ENCODE data around the gene PSTPIP2. TPM values are rescaled to one million over a fixed set of nuclear protein-coding genes. Genes with fewer than 3 reads are reported as not detected.

PSTPIP2 gene
- total RNA-seq, 1 experiment from 2014 or later: 1.9 TPM

DNA sequence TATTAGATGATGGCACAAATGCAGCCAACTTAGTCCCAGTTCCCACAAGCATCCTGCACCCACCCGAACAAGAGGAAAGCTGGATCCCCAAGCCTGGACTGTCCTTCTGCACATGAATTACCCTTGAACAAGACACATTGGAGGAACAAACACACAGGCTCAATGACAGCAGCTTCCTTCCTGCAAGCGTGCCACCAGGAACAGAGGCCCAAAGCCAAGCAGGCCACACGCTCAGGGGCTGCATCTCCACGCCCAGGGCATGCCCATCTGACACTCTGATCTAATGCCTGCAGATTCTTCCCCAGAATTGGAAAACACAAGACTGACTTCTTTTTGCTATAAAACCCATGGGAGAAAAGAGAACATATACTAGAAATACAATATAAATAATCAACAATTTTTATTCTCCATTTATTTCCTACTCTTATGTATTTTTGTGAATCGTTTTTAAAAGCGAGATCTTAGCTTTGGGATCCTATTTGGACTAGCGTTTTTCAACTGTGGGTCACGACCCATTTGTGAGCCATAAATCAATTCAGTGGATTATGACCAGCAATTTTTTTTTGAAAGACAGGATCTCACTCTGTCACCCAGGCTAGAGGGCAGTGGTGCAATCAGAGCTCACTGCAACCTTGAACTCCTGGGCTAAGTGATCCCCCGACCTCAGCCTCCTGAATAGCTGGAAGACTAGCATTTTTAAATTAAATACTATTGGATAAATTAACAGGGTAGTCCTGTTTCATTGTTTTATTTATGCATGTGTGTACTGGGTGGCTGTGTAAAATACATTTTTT, 34.4 kb downstream of the PSTPIP2 start:
- H3K27me3 Mint-ChIP-seq (ENCODE audit: low read depth): peaks cover 4% of the 10 kb centered on the region; the same call in 1 of the 2 replicates
- H3K27ac Mint-ChIP-seq: no peak overlapping the region
- H3K4me3 Mint-ChIP-seq: no peak overlapping the region
- TF ChIP-seq, protein P1, sequence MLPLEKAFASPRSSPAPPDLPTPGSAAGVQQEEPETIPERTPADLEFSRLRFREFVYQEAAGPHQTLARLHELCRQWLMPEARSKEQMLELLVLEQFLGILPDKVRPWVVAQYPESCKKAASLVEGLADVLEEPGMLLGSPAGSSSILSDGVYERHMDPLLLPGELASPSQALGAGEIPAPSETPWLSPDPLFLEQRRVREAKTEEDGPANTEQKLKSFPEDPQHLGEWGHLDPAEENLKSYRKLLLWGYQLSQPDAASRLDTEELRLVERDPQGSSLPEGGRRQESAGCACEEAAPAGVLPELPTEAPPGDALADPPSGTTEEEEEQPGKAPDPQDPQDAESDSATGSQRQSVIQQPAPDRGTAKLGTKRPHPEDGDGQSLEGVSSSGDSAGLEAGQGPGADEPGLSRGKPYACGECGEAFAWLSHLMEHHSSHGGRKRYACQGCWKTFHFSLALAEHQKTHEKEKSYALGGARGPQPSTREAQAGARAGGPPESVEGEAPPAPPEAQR (CRISPR knock-in tag; IDR thresholded peaks at IDR 0.05): no peak
- DNase-seq (ENCODE audit: low spot score) (no peak), ATAC-seq (no peak)
- peaks cover 6% of the 10 kb centered on the region for H3K4me1 Mint-ChIP-seq
- no peaks in the 10 kb centered on the region for H3K36me3 Mint-ChIP-seq
- ChIA-PET CTCF (interaction anchor here (0.6 kb wide), 1 partner anchor 515 kb away, joined by 3 read pairs; no protein-coding TSS in a partner anchor), POLR2A (no interaction called here)
- H3K9me3 Mint-ChIP-seq: no peaks in the 10 kb centered on the region

DNA sequence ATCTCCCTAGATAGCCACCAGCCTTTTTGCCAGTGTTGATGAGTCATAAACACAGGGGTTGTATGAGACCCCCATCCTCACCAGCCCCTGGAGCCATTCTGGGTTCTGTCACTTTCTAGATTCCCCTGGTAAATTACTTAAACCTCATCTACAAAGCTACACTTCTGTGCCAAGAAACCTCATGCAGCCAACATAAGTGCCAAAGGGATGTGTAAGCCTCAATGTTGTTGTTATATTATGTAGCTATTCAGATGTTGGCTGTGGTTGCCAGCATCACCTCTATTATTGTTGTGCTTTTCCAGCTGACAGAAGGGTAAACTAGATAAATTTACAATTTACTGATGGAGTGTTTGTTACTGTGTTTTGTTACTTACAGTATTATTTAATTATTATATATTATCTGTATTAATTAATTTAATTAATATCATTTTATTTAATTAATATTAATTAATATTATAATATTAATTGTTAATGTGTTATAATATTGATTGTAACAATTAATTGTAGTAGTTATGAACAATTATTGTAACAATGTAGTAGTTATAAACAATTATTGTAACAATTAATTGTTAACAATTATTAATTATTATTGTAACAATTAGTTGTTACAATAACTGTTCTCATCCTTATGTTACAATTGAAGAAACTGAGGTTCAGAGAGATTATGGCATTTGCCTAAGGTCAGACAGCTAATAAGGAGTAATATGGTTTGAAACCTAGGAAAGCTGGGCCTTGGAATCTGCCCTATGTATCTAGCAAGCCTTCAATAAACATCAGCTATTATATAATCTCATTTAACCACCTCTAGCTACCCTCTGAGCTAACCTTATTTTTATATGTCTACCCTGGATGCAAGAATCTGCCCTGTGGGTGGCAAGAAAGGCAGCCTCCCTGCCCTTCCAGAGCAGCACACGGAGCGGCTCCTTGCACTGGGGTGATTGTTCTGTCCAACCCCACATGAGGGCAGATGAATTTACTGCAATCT, 36.1 kb downstream of the PSTPIP2 start:
- ATAC-seq (no peak), DNase-seq (ENCODE audit: low spot score) (no peak)
- TF ChIP-seq, protein P2, sequence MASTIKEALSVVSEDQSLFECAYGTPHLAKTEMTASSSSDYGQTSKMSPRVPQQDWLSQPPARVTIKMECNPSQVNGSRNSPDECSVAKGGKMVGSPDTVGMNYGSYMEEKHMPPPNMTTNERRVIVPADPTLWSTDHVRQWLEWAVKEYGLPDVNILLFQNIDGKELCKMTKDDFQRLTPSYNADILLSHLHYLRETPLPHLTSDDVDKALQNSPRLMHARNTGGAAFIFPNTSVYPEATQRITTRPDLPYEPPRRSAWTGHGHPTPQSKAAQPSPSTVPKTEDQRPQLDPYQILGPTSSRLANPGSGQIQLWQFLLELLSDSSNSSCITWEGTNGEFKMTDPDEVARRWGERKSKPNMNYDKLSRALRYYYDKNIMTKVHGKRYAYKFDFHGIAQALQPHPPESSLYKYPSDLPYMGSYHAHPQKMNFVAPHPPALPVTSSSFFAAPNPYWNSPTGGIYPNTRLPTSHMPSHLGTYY (CRISPR knock-in tag; IDR thresholded peaks at IDR 0.05): no peak
- TF ChIP-seq, protein P3, sequence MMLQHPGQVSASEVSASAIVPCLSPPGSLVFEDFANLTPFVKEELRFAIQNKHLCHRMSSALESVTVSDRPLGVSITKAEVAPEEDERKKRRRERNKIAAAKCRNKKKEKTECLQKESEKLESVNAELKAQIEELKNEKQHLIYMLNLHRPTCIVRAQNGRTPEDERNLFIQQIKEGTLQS (CRISPR knock-in tag; conservative IDR thresholded peaks at IDR 0.05): no peak
- TF ChIP-seq ZNF232 (CRISPR knock-in tag; IDR thresholded peaks at IDR 0.05) (no peak), ESRRA (CRISPR knock-in tag; IDR thresholded peaks at IDR 0.05; ENCODE audit: borderline replicate concordance) (no peak), FOXK1 (CRISPR knock-in tag; IDR thresholded peaks at IDR 0.05) (no peak), HMGA2 (CRISPR knock-in tag; IDR thresholded peaks at IDR 0.05) (peak; percentile 98)
- TF ChIP-seq, protein P4, sequence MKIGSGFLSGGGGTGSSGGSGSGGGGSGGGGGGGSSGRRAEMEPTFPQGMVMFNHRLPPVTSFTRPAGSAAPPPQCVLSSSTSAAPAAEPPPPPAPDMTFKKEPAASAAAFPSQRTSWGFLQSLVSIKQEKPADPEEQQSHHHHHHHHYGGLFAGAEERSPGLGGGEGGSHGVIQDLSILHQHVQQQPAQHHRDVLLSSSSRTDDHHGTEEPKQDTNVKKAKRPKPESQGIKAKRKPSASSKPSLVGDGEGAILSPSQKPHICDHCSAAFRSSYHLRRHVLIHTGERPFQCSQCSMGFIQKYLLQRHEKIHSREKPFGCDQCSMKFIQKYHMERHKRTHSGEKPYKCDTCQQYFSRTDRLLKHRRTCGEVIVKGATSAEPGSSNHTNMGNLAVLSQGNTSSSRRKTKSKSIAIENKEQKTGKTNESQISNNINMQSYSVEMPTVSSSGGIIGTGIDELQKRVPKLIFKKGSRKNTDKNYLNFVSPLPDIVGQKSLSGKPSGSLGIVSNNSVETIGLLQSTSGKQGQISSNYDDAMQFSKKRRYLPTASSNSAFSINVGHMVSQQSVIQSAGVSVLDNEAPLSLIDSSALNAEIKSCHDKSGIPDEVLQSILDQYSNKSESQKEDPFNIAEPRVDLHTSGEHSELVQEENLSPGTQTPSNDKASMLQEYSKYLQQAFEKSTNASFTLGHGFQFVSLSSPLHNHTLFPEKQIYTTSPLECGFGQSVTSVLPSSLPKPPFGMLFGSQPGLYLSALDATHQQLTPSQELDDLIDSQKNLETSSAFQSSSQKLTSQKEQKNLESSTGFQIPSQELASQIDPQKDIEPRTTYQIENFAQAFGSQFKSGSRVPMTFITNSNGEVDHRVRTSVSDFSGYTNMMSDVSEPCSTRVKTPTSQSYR (CRISPR knock-in tag; IDR thresholded peaks at IDR 0.05): no peak
- Mint-ChIP-seq H3K4me3 (no peak overlapping the region), H3K9me3 (no peaks in the 10 kb centered on the region), H3K4me1 (no peaks in the 10 kb centered on the region), H3K27me3 (ENCODE audit: low read depth) (peaks cover 16% of the 10 kb centered on the region), H3K36me3 (no peaks in the 10 kb centered on the region), H3K27ac (no peak overlapping the region)
- ChIA-PET POLR2A (no interaction called here), CTCF (interaction anchor here (0.6 to 2.2 kb wide), 4 partner anchors 10 to 234 kb away, joined by 3 to 9 read pairs (median 3); no protein-coding TSS in a partner anchor)

DNA sequence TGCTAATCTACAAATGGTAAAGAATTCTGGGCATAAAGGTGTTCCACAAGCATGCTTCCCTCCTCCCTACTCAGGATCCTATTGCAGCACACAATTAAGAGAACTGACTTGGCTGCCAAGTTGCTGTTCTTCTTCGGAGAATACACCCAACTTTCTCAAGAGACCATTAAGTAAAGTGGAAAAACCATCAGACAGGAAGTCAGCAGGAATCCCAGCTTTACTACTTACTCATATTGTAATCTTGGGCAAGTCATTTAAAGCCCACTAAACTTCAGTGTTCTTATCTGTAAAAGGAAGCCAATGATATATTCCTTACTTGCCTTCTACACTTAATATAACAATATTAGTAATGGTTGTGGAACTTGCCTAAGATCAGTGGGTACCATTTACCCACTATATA, 37.8 kb downstream of the PSTPIP2 start:
- H3K4me3 Mint-ChIP-seq: no peak overlapping the region
- no peaks in the 10 kb centered on the region for H3K9me3 Mint-ChIP-seq
- no peaks in the 10 kb centered on the region for H3K4me1 Mint-ChIP-seq
- H3K27me3 Mint-ChIP-seq (ENCODE audit: low read depth): peaks cover 34% of the 10 kb centered on the region
- ATAC-seq (no peak), DNase-seq (ENCODE audit: low spot score) (no peak)
- no peak overlapping the region for H3K27ac Mint-ChIP-seq
- POLR2A ChIA-PET: no interaction called here
- no peaks in the 10 kb centered on the region; the same call in 1 of the 2 replicates for H3K36me3 Mint-ChIP-seq
- CTCF ChIA-PET: interaction anchor here (2.2 kb wide), 1 partner anchor 39 kb away, joined by 9 read pairs; no protein-coding TSS in a partner anchor
- TF ChIP-seq, protein P5, sequence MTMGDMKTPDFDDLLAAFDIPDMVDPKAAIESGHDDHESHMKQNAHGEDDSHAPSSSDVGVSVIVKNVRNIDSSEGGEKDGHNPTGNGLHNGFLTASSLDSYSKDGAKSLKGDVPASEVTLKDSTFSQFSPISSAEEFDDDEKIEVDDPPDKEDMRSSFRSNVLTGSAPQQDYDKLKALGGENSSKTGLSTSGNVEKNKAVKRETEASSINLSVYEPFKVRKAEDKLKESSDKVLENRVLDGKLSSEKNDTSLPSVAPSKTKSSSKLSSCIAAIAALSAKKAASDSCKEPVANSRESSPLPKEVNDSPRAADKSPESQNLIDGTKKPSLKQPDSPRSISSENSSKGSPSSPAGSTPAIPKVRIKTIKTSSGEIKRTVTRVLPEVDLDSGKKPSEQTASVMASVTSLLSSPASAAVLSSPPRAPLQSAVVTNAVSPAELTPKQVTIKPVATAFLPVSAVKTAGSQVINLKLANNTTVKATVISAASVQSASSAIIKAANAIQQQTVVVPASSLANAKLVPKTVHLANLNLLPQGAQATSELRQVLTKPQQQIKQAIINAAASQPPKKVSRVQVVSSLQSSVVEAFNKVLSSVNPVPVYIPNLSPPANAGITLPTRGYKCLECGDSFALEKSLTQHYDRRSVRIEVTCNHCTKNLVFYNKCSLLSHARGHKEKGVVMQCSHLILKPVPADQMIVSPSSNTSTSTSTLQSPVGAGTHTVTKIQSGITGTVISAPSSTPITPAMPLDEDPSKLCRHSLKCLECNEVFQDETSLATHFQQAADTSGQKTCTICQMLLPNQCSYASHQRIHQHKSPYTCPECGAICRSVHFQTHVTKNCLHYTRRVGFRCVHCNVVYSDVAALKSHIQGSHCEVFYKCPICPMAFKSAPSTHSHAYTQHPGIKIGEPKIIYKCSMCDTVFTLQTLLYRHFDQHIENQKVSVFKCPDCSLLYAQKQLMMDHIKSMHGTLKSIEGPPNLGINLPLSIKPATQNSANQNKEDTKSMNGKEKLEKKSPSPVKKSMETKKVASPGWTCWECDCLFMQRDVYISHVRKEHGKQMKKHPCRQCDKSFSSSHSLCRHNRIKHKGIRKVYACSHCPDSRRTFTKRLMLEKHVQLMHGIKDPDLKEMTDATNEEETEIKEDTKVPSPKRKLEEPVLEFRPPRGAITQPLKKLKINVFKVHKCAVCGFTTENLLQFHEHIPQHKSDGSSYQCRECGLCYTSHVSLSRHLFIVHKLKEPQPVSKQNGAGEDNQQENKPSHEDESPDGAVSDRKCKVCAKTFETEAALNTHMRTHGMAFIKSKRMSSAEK (CRISPR knock-in tag; IDR thresholded peaks at IDR 0.05; ENCODE audit: borderline replicate concordance): no peak
- TF ChIP-seq NR2C2 (CRISPR knock-in tag; IDR thresholded peaks at IDR 0.05) (no peak), ATF1 (CRISPR knock-in tag; IDR thresholded peaks at IDR 0.05) (no peak), EMX1 (CRISPR knock-in tag; IDR thresholded peaks at IDR 0.05) (no peak), ZNF396 (CRISPR knock-in tag; IDR thresholded peaks at IDR 0.05; ENCODE audit: borderline replicate concordance) (no peak)
- TF ChIP-seq, protein P6, sequence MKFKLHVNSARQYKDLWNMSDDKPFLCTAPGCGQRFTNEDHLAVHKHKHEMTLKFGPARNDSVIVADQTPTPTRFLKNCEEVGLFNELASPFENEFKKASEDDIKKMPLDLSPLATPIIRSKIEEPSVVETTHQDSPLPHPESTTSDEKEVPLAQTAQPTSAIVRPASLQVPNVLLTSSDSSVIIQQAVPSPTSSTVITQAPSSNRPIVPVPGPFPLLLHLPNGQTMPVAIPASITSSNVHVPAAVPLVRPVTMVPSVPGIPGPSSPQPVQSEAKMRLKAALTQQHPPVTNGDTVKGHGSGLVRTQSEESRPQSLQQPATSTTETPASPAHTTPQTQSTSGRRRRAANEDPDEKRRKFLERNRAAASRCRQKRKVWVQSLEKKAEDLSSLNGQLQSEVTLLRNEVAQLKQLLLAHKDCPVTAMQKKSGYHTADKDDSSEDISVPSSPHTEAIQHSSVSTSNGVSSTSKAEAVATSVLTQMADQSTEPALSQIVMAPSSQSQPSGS (CRISPR knock-in tag; IDR thresholded peaks at IDR 0.05; ENCODE audit: borderline replicate concordance, low read depth): no peak
- TF ChIP-seq, protein P7, sequence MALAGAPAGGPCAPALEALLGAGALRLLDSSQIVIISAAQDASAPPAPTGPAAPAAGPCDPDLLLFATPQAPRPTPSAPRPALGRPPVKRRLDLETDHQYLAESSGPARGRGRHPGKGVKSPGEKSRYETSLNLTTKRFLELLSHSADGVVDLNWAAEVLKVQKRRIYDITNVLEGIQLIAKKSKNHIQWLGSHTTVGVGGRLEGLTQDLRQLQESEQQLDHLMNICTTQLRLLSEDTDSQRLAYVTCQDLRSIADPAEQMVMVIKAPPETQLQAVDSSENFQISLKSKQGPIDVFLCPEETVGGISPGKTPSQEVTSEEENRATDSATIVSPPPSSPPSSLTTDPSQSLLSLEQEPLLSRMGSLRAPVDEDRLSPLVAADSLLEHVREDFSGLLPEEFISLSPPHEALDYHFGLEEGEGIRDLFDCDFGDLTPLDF (CRISPR knock-in tag; IDR thresholded peaks at IDR 0.05): no peak
